NB4 (cell line): ENCODE measurements around the gene HS6ST2.

Source experiments
- POLR2A ChIP-seq: IDR thresholded peaks from 2 replicates; pipeline ENCODE4 v1.6.1; 2011; ENCODE audit warnings: mild to moderate bottlenecking; ENCODE audit not compliant: insufficient read length; ENCODE audit errors: extremely low read depth
- TF ChIP-seq, protein P1 (sequence below): IDR thresholded peaks from one replicate; pipeline ENCODE4 v1.5.1; 2012; ENCODE audit warnings: low read depth, low read length

DNA sequence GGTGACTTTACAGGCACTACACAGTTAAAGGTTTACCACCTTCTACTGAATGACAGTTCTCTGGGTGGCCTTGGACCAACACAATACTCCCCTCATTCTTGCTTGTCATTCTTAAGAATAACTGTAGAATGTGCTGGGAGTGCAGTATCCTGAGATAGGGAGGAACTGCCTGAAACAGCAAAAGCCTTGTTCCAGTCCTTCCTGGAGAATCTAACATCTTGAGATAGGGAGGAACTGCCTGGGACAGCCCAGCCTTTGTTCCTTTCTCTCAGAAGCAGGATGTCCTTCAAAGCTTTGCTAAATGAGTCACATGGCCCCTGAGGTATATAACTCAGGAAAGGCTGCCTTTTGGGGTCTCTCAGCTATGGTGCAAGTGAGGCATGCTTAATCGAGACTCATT is 323.9 kb downstream of the HS6ST2 start:
- TF ChIP-seq, protein P1, sequence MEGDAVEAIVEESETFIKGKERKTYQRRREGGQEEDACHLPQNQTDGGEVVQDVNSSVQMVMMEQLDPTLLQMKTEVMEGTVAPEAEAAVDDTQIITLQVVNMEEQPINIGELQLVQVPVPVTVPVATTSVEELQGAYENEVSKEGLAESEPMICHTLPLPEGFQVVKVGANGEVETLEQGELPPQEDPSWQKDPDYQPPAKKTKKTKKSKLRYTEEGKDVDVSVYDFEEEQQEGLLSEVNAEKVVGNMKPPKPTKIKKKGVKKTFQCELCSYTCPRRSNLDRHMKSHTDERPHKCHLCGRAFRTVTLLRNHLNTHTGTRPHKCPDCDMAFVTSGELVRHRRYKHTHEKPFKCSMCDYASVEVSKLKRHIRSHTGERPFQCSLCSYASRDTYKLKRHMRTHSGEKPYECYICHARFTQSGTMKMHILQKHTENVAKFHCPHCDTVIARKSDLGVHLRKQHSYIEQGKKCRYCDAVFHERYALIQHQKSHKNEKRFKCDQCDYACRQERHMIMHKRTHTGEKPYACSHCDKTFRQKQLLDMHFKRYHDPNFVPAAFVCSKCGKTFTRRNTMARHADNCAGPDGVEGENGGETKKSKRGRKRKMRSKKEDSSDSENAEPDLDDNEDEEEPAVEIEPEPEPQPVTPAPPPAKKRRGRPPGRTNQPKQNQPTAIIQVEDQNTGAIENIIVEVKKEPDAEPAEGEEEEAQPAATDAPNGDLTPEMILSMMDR = no peak
- no peak for TF ChIP-seq POLR2A
